HCT116 (cell line): ENCODE data around the gene SRP9. TPM values are rescaled to one million over a fixed set of nuclear protein-coding genes. Genes with fewer than 3 reads are reported as not detected.

Experiments
- ATAC-seq: fragments of 200-7000 bp; cut with Tn5 transposase; 2 replicates; pipeline ENCODE4 v1.9.1; 2020; ENCODE audit warnings: mild to moderate bottlenecking, moderate library complexity
- BruUV-seq: library from RNA; stranded (reverse); fragments of 400-500 nt; replicated peaks from 2 replicates; lab custom pipeline; 2021; lab: Mats Ljungman, UMichigan
- CTCF ChIA-PET: fragments of 300-600 bp; sonication (Branson Sonifier 250); formaldehyde crosslinking; loops from one replicate; lab custom pipeline; 2021; ENCODE audit warnings: antibody characterized with exemption; lab: Charles Lee
- POLR2A ChIA-PET: fragments of 300-600, 350-600 bp; sonication (Branson Sonifier 250); formaldehyde crosslinking; loops from one replicate; lab custom pipeline; 2021; ENCODE audit warnings: antibody characterized with exemption; lab: Charles Lee
- RAD21 ChIA-PET, 2 experiments: fragments of 300-600 bp; sonication (Branson Sonifier 250); formaldehyde crosslinking; loops; one replicate each; lab custom pipeline; 2023; ENCODE audit warnings: low total read pairs in 2 of 2; ENCODE audit not compliant: uncharacterized antibody in 2 of 2, unreplicated experiment in 2 of 2, low non-redundant PET in 1 of 2; lab: Charles Lee
- DNase-seq: peaks from one replicate; pipeline ENCODE4 v3.0.0-alpha.2; 2010; ENCODE audit warnings: low read depth, low spot score
- H2AFZ ChIP-seq: fragments of 200-600 bp; shearing (Covaris generic), sonication (generic); 2 replicates; pipeline ENCODE4 v1.6.1; 2017; ENCODE audit warnings: low read depth, mixed run types, mixed read lengths, antibody characterized with exemption, low read length; ENCODE audit not compliant: poor library complexity, severe bottlenecking
- H3K27ac ChIP-seq: 2 replicates; pipeline ENCODE4 v1.5.1; 2012; ENCODE audit warnings: low read depth, low read length
- H3K27me3 ChIP-seq: fragments of 200-600 bp; sonication (generic); 2 replicates; pipeline ENCODE4 v1.6.1; 2016; ENCODE audit warnings: mixed run types, low read length, mixed read lengths; ENCODE audit not compliant: insufficient read depth
- H3K36me3 ChIP-seq, 2 experiments: fragments of 200-500 bp in 1 of 2; fragments of 200-600 bp in 1 of 2; sonication (Bioruptor generic) in 1 of 2; sonication (generic) in 1 of 2; 2 replicates each; pipeline versions ENCODE4 v1.5.1 to v1.6.1; 2014 to 2016; ENCODE audit warnings: low read length in 2 of 2, inconsistent platforms in 1 of 2, mixed read lengths in 1 of 2, mixed run types in 1 of 2; ENCODE audit not compliant: insufficient read depth in 2 of 2, control insufficient read depth in 1 of 2
- H3K4me1 ChIP-seq, 2 experiments: fragments of 200-600 bp in 1 of 2; sonication (generic) in 1 of 2; 2 replicates each; pipeline versions ENCODE4 v1.5.1 to v1.6.1; 2012 to 2017; ENCODE audit warnings: low read length in 2 of 2, inconsistent platforms in 1 of 2, mild to moderate bottlenecking in 1 of 2, mixed read lengths in 1 of 2, mixed run types in 1 of 2, moderate library complexity in 1 of 2; ENCODE audit not compliant: insufficient read depth in 2 of 2, control insufficient read depth in 1 of 2
- H3K4me2 ChIP-seq: fragments of 200-600 bp; sonication (generic); 2 replicates; pipeline ENCODE4 v1.6.1; 2017; ENCODE audit warnings: mixed run types, low read length, mixed read lengths
- H3K4me3 ChIP-seq, 2 experiments: fragments of 200-600 bp in 1 of 2; sonication (generic) in 1 of 2; replicated peaks in 1 of 2; 2 replicates each; pipeline ENCODE4 v1.5.1; 2011 to 2016; ENCODE audit warnings: low read length in 2 of 2, control low read depth in 1 of 2, low read depth in 1 of 2, mild to moderate bottlenecking in 1 of 2, mixed read lengths in 1 of 2, mixed run types in 1 of 2
- H3K79me2 ChIP-seq: fragments of 200-600 bp; sonication (generic); 2 replicates; pipeline ENCODE4 v1.6.1; 2017; ENCODE audit warnings: mild to moderate bottlenecking, mixed run types, low read length, moderate library complexity, mixed read lengths; ENCODE audit not compliant: insufficient read depth
- H3K9ac ChIP-seq: fragments of 200-600 bp; sonication (generic); 2 replicates; pipeline ENCODE4 v1.6.1; 2016; ENCODE audit warnings: low read length, mixed read lengths
- H3K9me2 ChIP-seq: fragments of 200-600 bp; sonication (generic), shearing (Covaris generic); 2 replicates; pipeline ENCODE4 v1.6.1; 2017; ENCODE audit warnings: mixed run types, mild to moderate bottlenecking, moderate library complexity; ENCODE audit not compliant: insufficient read depth
- H3K9me3 ChIP-seq, 2 experiments: fragments of 200-500 bp in 1 of 2; fragments of 200-600 bp in 1 of 2; sonication (Bioruptor generic) in 1 of 2; sonication (generic) in 1 of 2; 2 replicates each; pipeline ENCODE4 v1.6.1; 2014 to 2017; ENCODE audit warnings: low read length in 2 of 2, mixed read lengths in 2 of 2, inconsistent platforms in 1 of 2, low read depth in 1 of 2, mild to moderate bottlenecking in 1 of 2, mixed run types in 1 of 2, moderate library complexity in 1 of 2; ENCODE audit not compliant: control insufficient read depth in 1 of 2, insufficient read depth in 1 of 2
- H4K20me1 ChIP-seq: fragments of 200-600 bp; sonication (generic), shearing (Covaris generic); 2 replicates; pipeline ENCODE4 v1.6.1; 2017; ENCODE audit warnings: mixed run types, mild to moderate bottlenecking, moderate library complexity; ENCODE audit not compliant: insufficient read depth
- CBX3 ChIP-seq: IDR thresholded peaks from 2 replicates; pipeline ENCODE4 v1.6.1; 2012; ENCODE audit warnings: low read depth
- EZH2phosphoT487 ChIP-seq: fragments of 200-600 bp; IDR thresholded peaks from 2 replicates; pipeline ENCODE4 v1.6.1; 2018; ENCODE audit warnings: antibody characterized with exemption, borderline replicate concordance
- JUND ChIP-seq: IDR thresholded peaks from 2 replicates; pipeline ENCODE4 v1.6.1; 2012
- POLR2A ChIP-seq: IDR thresholded peaks from 2 replicates; pipeline ENCODE4 v1.7.0; 2011; ENCODE audit warnings: borderline replicate concordance; ENCODE audit not compliant: insufficient read depth, insufficient read length; ENCODE audit errors: extremely low read depth
- POLR2AphosphoS5 ChIP-seq: IDR thresholded peaks from 2 replicates; pipeline ENCODE4 v1.6.1; 2011; ENCODE audit warnings: mild to moderate bottlenecking, low read depth, low read length, moderate library complexity
- RAD21 ChIP-seq: IDR thresholded peaks from 2 replicates; pipeline ENCODE4 v1.6.1; 2012; ENCODE audit warnings: low read depth, mild to moderate bottlenecking
- SP1 ChIP-seq: IDR thresholded peaks from 2 replicates; pipeline ENCODE4 v1.6.1; 2012; ENCODE audit warnings: low read depth
- TCF7L2 ChIP-seq: IDR thresholded peaks from 2 replicates; pipeline ENCODE4 v1.7.0; 2011; ENCODE audit warnings: borderline replicate concordance, inconsistent platforms; ENCODE audit not compliant: insufficient read depth, insufficient read length; ENCODE audit errors: extremely low read depth
- ZFX ChIP-seq: fragments of 450-650 bp; IDR thresholded peaks from 2 replicates; pipeline ENCODE4 v1.6.1; 2017
- ZNF274 ChIP-seq: fragments of 200-500 bp; sonication (Bioruptor generic); IDR thresholded peaks from 2 replicates; pipeline ENCODE4 v1.6.1; 2014; ENCODE audit warnings: mild to moderate bottlenecking, low read depth, low read length, inconsistent platforms
- intact Hi-C: fragments of 100-400 bp; cut with micrococcal nuclease; formaldehyde crosslinking; loops from 2 replicates; pipeline ENCODE4 v1.10.0; 2022
- total RNA-seq: library from RNA; stranded (reverse); gene quantifications from one replicate; pipeline ENCODE4 v1.2.1, GENCODE V29; 2021; ENCODE audit not compliant: unreplicated experiment
- TF ChIP-seq, protein P1 (sequence below): IDR thresholded peaks from 2 replicates; pipeline ENCODE4 v1.6.1; 2012

Gene SRP9
- total RNA-seq, 1 experiment from 2014 or later, result 220 TPM

DNA sequence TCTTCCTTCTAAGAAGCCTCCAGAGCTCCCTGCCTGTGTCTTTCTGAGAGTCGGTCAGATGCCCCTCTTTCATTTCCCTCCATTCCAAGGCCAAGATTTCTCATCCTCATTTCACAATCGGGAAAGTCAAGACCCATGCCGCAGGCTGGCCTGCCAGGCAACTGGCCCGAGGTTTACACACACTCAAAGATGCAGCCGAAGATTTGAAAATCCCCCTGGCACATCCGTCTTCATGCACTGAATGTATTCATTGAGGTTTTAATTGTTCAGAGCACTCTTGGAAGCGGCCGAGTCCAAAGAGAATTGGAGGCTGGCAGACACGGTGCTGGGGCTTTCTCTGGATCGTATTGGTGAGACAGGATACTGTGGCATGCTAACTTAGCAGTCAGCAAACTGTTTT is 29.1 kb upstream of the SRP9 start:
- ATAC-seq (no peak), DNase-seq (no peak)
- Histone ChIP-seq H3K4me3 (no peak overlapping the region), H3K79me2 (no peaks in the 10 kb centered on the region), H3K9me3 (no peaks in the 10 kb centered on the region), H3K9ac (no peak overlapping the region), H3K36me3 (no peaks in the 10 kb centered on the region), H3K9me2 (no peaks in the 10 kb centered on the region), H3K27me3 (no peaks in the 10 kb centered on the region; the same call in 1 of the 2 replicates), H3K27ac (no peak overlapping the region), H3K4me2 (no peak overlapping the region), H4K20me1 (no peaks in the 10 kb centered on the region), H3K4me1 (peaks cover 12 to 20% of the 10 kb centered on the region in 2 experiments), H2AFZ (no peak overlapping the region)
- no TSS peak for BruUV-seq
- ChIA-PET POLR2A (no interaction called here), CTCF (no interaction called here), RAD21 (no interaction called here)
- intact Hi-C loops, result no loop called here
- TF ChIP-seq JUND, result no peak

DNA sequence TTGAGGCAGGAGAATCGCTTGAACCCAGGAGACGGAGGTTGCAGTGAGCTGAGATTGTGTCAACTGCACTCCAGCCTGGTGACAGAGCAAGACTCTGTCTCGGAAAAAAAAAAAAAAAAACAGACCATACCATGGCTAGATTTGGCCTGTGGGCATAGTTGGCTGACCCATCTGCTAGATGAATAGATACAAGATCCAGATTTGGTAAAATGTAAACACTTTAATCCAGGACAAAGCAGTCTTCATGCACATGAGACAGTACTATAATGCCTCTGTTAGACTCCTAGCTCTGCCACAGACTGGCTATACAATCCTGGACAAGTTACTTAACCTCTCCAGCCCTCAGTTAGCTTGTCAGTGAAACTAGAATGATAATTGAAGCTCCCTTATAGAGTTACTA is 27.9 kb upstream of the SRP9 start:
- TF ChIP-seq EZH2phosphoT487, result no peak
- TF ChIP-seq, protein P1, sequence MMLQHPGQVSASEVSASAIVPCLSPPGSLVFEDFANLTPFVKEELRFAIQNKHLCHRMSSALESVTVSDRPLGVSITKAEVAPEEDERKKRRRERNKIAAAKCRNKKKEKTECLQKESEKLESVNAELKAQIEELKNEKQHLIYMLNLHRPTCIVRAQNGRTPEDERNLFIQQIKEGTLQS, result no peak
- TF ChIP-seq SP1, result no peak
- TF ChIP-seq JUND, result no peak
- TF ChIP-seq ZNF274, result no peak
- no peak for TF ChIP-seq RAD21
- TF ChIP-seq POLR2AphosphoS5, result no peak
- TF ChIP-seq ZFX, result no peak
- TF ChIP-seq TCF7L2, result no peak
- no peak for TF ChIP-seq CBX3
- TF ChIP-seq POLR2A, result no peak
- H3K4me2 ChIP-seq, result no peak overlapping the region
- H3K79me2 ChIP-seq, result no peaks in the 10 kb centered on the region
- ChIA-PET POLR2A (no interaction called here), RAD21 (no interaction called here), CTCF (no interaction called here)
- no peak overlapping the region for H2AFZ ChIP-seq
- H3K4me1 ChIP-seq, result peaks cover 13 to 21% of the 10 kb centered on the region in 2 experiments
- DNase-seq (no peak), ATAC-seq (no peak)
- H3K9me3 ChIP-seq, result no peaks in the 10 kb centered on the region
- no peaks in the 10 kb centered on the region; the same call in 1 of the 2 replicates for H3K27me3 ChIP-seq
- H3K9me2 ChIP-seq, result no peaks in the 10 kb centered on the region
- H4K20me1 ChIP-seq, result no peaks in the 10 kb centered on the region
- BruUV-seq, result no TSS peak
- H3K27ac ChIP-seq, result no peak overlapping the region
- no peaks in the 10 kb centered on the region for H3K36me3 ChIP-seq
- H3K9ac ChIP-seq, result no peak overlapping the region
- intact Hi-C loops, result no loop called here
- H3K4me3 ChIP-seq, result no peak overlapping the region
